Measurements from ENCODE around the gene TMTC2. TPM values are rescaled to one million over a fixed set of nuclear protein-coding genes. Genes with fewer than 3 reads are reported as not detected.

The TMTC2 gene
- total RNA-seq, 2 experiments from 2014 or later: 2.6 to 3.4 TPM

- Mint-ChIP-seq H3K4me1 (ENCODE audit: low read depth) (no peaks in the 10 kb centered on the region), H3K27ac (no peak overlapping the region), H3K36me3 (no peaks in the 10 kb centered on the region), H3K27me3 (peaks cover 2% of the 10 kb centered on the region), H3K4me3 (no peak overlapping the region), H3K9me3 (no peaks in the 10 kb centered on the region)
- CTCF ChIA-PET: no interaction called here
- intact Hi-C loops (cut with micrococcal nuclease): no loop called here
- POLR2A ChIA-PET: no interaction called here
- no peak for DNase-seq
Measured at GRCh38 chr12:82660541-82661325, 26.0 kb upstream of the TMTC2 start.

DNA sequence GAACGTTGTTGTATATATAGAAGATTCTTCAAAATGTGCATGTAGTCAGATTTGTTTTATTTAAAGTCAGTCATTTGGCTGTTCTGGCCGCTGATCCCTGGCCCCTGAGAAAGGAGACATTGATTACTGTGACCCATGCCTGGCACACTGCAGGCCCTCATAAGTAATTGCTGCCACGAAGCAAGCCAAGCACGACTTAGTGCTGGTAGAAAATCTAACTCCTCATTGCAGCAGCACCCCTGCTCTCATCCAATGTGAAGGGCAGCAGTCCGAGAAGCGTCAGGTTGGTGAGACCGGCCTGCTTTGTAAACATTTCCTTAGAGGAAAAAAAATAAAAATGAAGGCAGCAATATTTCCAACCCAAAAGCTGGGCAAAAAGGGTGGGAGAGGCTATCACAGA lies 22.8 kb upstream of the TMTC2 start:
- H3K27ac Mint-ChIP-seq: no peak overlapping the region
- no peaks in the 10 kb centered on the region for H3K9me3 Mint-ChIP-seq
- H3K4me3 Mint-ChIP-seq: no peak overlapping the region
- no peak for DNase-seq
- no peaks in the 10 kb centered on the region for H3K36me3 Mint-ChIP-seq
- H3K27me3 Mint-ChIP-seq: peaks cover 7% of the 10 kb centered on the region
- POLR2A ChIA-PET: no interaction called here
- H3K4me1 Mint-ChIP-seq (ENCODE audit: low read depth): no peaks in the 10 kb centered on the region
- intact Hi-C loops (cut with micrococcal nuclease): no loop called here
- CTCF ChIA-PET: interaction anchor here (0.9 kb wide), 1 partner anchor 22 kb away, joined by 4 read pairs; no protein-coding TSS in a partner anchor

- Mint-ChIP-seq H3K36me3 (no peaks in the 10 kb centered on the region), H3K4me1 (ENCODE audit: low read depth) (no peaks in the 10 kb centered on the region), H3K27ac (no peak overlapping the region), H3K9me3 (no peaks in the 10 kb centered on the region), H3K27me3 (peaks cover 8% of the 10 kb centered on the region), H3K4me3 (no peak overlapping the region)
- ChIA-PET CTCF (no interaction called here), POLR2A (no interaction called here)
- intact Hi-C loops (cut with micrococcal nuclease): no loop called here
- no peak for DNase-seq
Measured at GRCh38 chr12:82665142-82665923, 21.4 kb upstream of the TMTC2 start.

GRCh38 chr12:82666830-82667229 lies 19.9 kb upstream of the TMTC2 start:
- CTCF ChIA-PET: interaction anchor here (0.5 kb wide), 1 partner anchor 70 kb away, joined by 3 read pairs; no protein-coding TSS in a partner anchor
- no peaks in the 10 kb centered on the region for H3K4me1 Mint-ChIP-seq (ENCODE audit: low read depth)
- H3K9me3 Mint-ChIP-seq: no peaks in the 10 kb centered on the region
- POLR2A ChIA-PET: no interaction called here
- no peak overlapping the region for H3K4me3 Mint-ChIP-seq
- no peak for DNase-seq
- peaks cover 8% of the 10 kb centered on the region for H3K27me3 Mint-ChIP-seq
- intact Hi-C loops (cut with micrococcal nuclease): no loop called here
- no peaks in the 10 kb centered on the region for H3K36me3 Mint-ChIP-seq
- no peak overlapping the region for H3K27ac Mint-ChIP-seq

DNA sequence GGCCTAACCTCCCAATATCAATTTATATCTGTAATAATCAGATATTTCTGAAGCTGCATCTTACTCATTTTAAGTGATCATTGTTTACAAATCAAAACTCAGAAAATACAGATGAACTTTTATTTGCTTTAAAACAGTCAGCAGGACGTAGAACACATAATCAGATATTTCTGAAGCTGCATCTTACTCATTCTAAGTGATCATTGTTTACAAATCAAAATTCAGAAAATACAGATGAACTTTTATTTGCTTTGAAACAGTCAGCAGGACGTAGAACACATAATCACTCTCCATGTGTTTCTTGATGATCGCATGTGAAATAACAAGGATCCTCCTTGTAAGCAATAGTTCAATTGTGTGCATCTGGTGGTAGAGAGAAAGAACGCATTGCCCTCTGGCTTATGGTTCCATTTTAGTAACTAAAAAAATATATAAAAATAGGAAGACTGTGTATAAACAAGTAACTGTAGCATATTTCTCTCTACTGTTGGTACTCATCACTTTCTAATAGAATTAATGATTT lies 15.0 kb upstream of the TMTC2 start:
- H3K27ac Mint-ChIP-seq: no peak overlapping the region
- no peak for DNase-seq
- CTCF ChIA-PET: no interaction called here
- no peaks in the 10 kb centered on the region for H3K36me3 Mint-ChIP-seq
- H3K4me1 Mint-ChIP-seq (ENCODE audit: low read depth): no peaks in the 10 kb centered on the region
- POLR2A ChIA-PET: no interaction called here
- no peaks in the 10 kb centered on the region for H3K9me3 Mint-ChIP-seq
- intact Hi-C loops (cut with micrococcal nuclease): no loop called here
- H3K27me3 Mint-ChIP-seq: peaks cover 10% of the 10 kb centered on the region
- no peak overlapping the region for H3K4me3 Mint-ChIP-seq

DNA sequence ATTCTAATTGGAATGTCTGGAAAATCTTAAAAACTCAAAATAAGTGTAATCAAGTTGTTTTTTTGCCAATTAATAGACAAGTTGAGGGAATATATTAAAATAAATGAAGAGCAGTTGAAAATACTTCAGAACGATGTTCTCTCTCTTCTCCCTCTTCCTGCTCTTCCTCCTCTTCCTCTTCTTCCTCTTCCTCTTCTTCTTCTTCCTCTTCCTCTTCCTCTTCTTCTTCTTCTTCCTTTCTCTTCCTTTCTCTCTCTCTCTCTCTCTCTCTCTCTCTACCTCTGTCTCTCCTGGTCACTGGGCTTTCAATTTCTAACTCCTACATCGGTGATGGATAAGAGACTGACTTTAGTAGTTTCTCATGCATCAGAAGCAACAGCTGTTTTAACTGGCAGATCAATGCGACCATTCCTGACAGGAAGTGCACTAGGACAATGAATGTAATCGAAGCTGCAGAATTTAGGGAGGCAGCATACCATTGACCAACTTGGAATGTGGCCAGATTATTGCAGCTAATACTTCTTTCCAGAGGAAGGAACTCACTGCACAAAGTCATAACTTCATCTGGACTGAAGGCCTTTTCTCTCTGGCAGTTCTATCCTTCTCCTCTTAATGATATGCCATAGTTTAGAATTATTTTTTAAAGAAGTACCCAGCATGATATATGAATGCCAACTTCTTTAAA lies 13.8 kb upstream of the TMTC2 start:
- intact Hi-C loops (cut with micrococcal nuclease): no loop called here
- POLR2A ChIA-PET: no interaction called here
- no peaks in the 10 kb centered on the region for H3K9me3 Mint-ChIP-seq
- no peak overlapping the region for H3K27ac Mint-ChIP-seq
- no peaks in the 10 kb centered on the region for H3K36me3 Mint-ChIP-seq
- H3K4me3 Mint-ChIP-seq: no peak overlapping the region
- no peaks in the 10 kb centered on the region for H3K4me1 Mint-ChIP-seq (ENCODE audit: low read depth)
- CTCF ChIA-PET: interaction anchor here (5.5 kb wide), 1 partner anchor 13 kb away, joined by 33 read pairs; the partner anchor contains the start of gene TMTC2
- peaks cover 10% of the 10 kb centered on the region for H3K27me3 Mint-ChIP-seq
- no peak for DNase-seq

- intact Hi-C loops (cut with micrococcal nuclease): no loop called here
- Mint-ChIP-seq H3K4me1 (ENCODE audit: low read depth) (no peaks in the 10 kb centered on the region), H3K27ac (no peak overlapping the region), H3K4me3 (no peak overlapping the region), H3K9me3 (no peaks in the 10 kb centered on the region), H3K27me3 (peaks cover 10% of the 10 kb centered on the region), H3K36me3 (no peaks in the 10 kb centered on the region)
- ChIA-PET POLR2A (no interaction called here), CTCF (interaction anchor here (1.2 to 5.5 kb wide), 2 partner anchors 12 to 15 kb away, joined by 3 to 33 read pairs; partner anchors contain the start of gene TMTC2)
- no peak for DNase-seq
Measured at GRCh38 chr12:82673698-82674097, 13.0 kb upstream of the TMTC2 start.

DNA sequence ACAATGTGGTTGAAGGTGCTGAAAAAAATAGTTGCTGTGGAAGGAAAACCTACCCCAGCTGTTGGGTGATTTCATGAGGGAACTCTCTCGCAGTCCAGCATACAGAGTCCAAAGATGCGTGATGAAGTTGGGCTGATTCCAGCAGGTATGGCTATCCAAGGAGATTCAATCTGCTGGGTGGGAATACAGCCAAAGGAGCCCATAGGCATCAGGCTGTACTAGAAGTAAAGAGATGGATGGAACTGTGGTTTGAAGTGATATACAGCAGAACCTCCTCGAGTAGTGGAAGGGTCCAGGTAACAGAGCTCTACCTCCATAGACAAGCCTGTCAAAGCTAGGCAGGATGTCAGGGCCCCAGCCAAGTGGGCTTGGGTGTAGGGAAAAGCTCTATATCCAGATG lies 11.5 kb upstream of the TMTC2 start:
- H3K4me1 Mint-ChIP-seq (ENCODE audit: low read depth): no peaks in the 10 kb centered on the region
- H3K36me3 Mint-ChIP-seq: no peaks in the 10 kb centered on the region
- no peak overlapping the region for H3K4me3 Mint-ChIP-seq
- CTCF ChIA-PET: interaction anchor here (1.0 to 5.5 kb wide), 2 partner anchors 11 to 714 kb away, joined by 3 to 33 read pairs; partner anchors contain the start of gene TMTC2
- POLR2A ChIA-PET: no interaction called here
- no peak for DNase-seq
- intact Hi-C loops (cut with micrococcal nuclease): no loop called here
- H3K27ac Mint-ChIP-seq: no peak overlapping the region
- H3K27me3 Mint-ChIP-seq: peaks cover 11% of the 10 kb centered on the region
- no peaks in the 10 kb centered on the region for H3K9me3 Mint-ChIP-seq

GRCh38 chr12:82682326-82682725 lies 4.4 kb upstream of the TMTC2 start:
- H3K9me3 Mint-ChIP-seq: no peaks in the 10 kb centered on the region
- no peak for DNase-seq
- H3K27ac Mint-ChIP-seq: no peak overlapping the region
- no peak overlapping the region for H3K4me3 Mint-ChIP-seq
- POLR2A ChIA-PET: no interaction called here
- intact Hi-C loops (cut with micrococcal nuclease): loop anchor here (10.0 kb wide), 1 partner anchor 1272 kb away; no protein-coding TSS in a partner anchor
- no peaks in the 10 kb centered on the region for H3K36me3 Mint-ChIP-seq
- peaks cover 12% of the 10 kb centered on the region for H3K27me3 Mint-ChIP-seq
- H3K4me1 Mint-ChIP-seq (ENCODE audit: low read depth): no peaks in the 10 kb centered on the region
- CTCF ChIA-PET: interaction anchor here (0.6 kb wide), 1 partner anchor 255 kb away, joined by 3 read pairs; no protein-coding TSS in a partner anchor

DNA sequence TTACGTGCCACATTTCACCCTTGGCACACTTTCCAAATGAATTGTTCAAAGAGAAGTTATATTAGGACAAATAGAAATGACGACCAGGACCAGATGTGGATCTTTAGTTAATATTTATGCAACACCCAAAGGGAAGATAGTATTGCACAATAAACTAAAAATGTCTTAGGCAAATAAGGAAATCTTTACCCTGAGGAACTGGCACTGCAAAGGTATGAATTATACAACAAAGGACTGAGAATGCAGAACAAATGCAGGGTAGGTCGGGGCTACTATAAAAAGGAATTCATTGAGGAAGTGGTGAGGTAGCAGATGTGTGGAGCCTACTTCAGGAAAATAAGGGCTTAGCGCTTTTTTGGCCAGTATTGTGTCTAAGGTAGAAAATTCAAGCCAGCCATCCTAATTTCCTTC lies 3.9 kb upstream of the TMTC2 start:
- no peak for DNase-seq
- POLR2A ChIA-PET: no interaction called here
- Mint-ChIP-seq H3K4me3 (no peak overlapping the region), H3K27ac (no peak overlapping the region), H3K4me1 (ENCODE audit: low read depth) (no peaks in the 10 kb centered on the region), H3K27me3 (peaks cover 12% of the 10 kb centered on the region), H3K9me3 (no peaks in the 10 kb centered on the region), H3K36me3 (no peaks in the 10 kb centered on the region)
- CTCF ChIA-PET: no interaction called here
- intact Hi-C loops (cut with micrococcal nuclease): loop anchor here (10.0 kb wide), 1 partner anchor 1272 kb away; no protein-coding TSS in a partner anchor

GRCh38 chr12:82685790-82686167 lies 927 bp upstream of the TMTC2 start:
- Mint-ChIP-seq H3K27ac (peak overlapping the region; percentile 75), H3K4me3 (peak overlapping the region; percentile 86), H3K4me1 (ENCODE audit: low read depth) (peaks cover 9% of the 10 kb centered on the region), H3K9me3 (no peaks in the 10 kb centered on the region), H3K27me3 (peaks cover 5% of the 10 kb centered on the region), H3K36me3 (no peaks in the 10 kb centered on the region)
- ChIA-PET POLR2A (no interaction called here), CTCF (interaction anchor here (0.5 to 2.8 kb wide), 59 partner anchors 10 to 1818 kb away, joined by 3 to 33 read pairs (median 4); partner anchors contain the start of genes CCDC59 and METTL25)
- peak; percentile 95 for DNase-seq
- intact Hi-C loops (cut with micrococcal nuclease): loop anchor here (1.0 to 10.0 kb wide), 10 partner anchors 38 to 1818 kb away; partner anchors contain the start of genes CCDC59 and METTL25
